GM12891 (cell line): ENCODE measurements around the gene MAP3K21.

Source experiments
- PAX5 ChIP-seq: IDR thresholded peaks from 2 replicates; pipeline ENCODE4 v1.6.1; 2011; ENCODE audit warnings: low read length, moderate library complexity, mild to moderate bottlenecking; ENCODE audit not compliant: insufficient read depth, severe bottlenecking
- POLR2A ChIP-seq: IDR thresholded peaks from 2 replicates; pipeline ENCODE4 v1.6.1; 2011; ENCODE audit warnings: low read depth, low read length, control low read depth
- POLR2AphosphoS5 ChIP-seq: IDR thresholded peaks from 2 replicates; pipeline ENCODE4 v1.6.1; 2011; ENCODE audit warnings: low read depth, low read length, control low read depth
- POU2F2 ChIP-seq: IDR thresholded peaks from 2 replicates; pipeline ENCODE4 v1.6.1; 2011; ENCODE audit warnings: low read depth, mild to moderate bottlenecking, control low read depth, low read length, moderate library complexity
- TAF1 ChIP-seq: IDR thresholded peaks from 2 replicates; pipeline ENCODE4 v1.6.1; 2011; ENCODE audit warnings: low read depth, low read length, control low read depth

GRCh38 chr1:233372218-233373120 is 44.9 kb downstream of the MAP3K21 start:
- TF ChIP-seq POLR2AphosphoS5 = no peak
- no peak for TF ChIP-seq TAF1
- no peak for TF ChIP-seq POLR2A
- no peak for TF ChIP-seq POU2F2
- TF ChIP-seq PAX5 = no peak
